ENCODE results near the gene CARMIL3.
"Not testable (repeated sequence)": the region's sequence is repeated elsewhere in the genome, so short reads cannot be mapped to it uniquely, and the experiment has no call there.

The CARMIL3 gene, protein sequence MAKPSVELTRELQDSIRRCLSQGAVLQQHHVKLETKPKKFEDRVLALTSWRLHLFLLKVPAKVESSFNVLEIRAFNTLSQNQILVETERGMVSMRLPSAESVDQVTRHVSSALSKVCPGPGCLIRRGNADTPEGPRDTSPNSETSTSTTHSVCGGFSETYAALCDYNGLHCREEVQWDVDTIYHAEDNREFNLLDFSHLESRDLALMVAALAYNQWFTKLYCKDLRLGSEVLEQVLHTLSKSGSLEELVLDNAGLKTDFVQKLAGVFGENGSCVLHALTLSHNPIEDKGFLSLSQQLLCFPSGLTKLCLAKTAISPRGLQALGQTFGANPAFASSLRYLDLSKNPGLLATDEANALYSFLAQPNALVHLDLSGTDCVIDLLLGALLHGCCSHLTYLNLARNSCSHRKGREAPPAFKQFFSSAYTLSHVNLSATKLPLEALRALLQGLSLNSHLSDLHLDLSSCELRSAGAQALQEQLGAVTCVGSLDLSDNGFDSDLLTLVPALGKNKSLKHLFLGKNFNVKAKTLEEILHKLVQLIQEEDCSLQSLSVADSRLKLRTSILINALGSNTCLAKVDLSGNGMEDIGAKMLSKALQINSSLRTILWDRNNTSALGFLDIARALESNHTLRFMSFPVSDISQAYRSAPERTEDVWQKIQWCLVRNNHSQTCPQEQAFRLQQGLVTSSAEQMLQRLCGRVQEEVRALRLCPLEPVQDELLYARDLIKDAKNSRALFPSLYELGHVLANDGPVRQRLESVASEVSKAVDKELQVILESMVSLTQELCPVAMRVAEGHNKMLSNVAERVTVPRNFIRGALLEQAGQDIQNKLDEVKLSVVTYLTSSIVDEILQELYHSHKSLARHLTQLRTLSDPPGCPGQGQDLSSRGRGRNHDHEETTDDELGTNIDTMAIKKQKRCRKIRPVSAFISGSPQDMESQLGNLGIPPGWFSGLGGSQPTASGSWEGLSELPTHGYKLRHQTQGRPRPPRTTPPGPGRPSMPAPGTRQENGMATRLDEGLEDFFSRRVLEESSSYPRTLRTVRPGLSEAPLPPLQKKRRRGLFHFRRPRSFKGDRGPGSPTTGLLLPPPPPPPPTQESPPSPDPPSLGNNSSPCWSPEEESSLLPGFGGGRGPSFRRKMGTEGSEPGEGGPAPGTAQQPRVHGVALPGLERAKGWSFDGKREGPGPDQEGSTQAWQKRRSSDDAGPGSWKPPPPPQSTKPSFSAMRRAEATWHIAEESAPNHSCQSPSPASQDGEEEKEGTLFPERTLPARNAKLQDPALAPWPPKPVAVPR (N-terminal part only)

DNA sequence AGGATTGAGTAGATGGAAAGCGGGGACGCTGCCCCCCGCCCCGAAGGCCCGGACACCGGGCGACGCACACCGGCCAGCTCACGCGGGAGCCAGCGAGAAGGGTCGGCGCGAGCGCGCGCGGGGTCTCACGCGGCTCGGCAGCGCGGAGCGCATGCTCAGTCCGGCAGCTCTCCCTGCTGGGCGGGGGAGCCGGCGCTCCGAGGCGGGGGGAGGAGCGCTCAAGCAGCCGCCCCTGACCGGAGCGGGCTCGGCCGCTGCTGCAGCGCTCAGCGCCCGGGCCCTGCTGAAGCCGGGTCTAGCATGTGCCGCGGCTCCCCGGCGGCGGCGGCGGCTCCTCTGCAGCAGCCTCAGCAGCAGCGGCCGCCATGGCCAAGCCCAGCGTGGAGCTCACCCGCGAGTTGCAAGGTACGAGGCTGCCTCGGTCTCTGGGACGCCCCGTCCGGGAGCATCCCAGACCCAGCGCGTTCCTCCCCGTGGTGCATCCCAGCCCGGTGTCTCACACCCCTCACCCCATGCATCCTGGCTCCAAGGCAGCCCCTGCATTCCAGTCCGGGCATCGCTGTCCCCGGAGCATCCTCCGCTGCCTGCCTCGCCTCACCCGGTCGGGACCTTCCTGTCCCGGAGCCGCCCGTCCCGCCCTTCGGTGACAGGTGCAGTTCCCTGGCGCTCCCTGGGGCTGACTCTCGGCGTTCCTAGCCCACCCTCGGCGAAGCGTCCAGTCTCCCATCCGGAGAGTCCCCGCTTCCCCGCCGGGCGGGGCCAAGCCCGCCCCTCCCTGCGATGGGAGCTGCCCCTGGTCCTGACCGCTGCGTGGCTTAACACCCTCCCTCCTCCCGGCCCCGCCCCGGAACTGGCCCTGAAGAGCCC lies at the start of gene CARMIL3:
Gene CARMIL3 (plus strand): TSS at position 221 of the 867 bp plus-strand sequence. CDS start 145 bp downstream, at position 366.
- H3K4me3 ChIP-seq (ENCODE audit: low read depth, low read length): peak within 1 kb of the TSS; percentile 54
- no peak for DNase-seq (ENCODE audit: low read depth)

DNA sequence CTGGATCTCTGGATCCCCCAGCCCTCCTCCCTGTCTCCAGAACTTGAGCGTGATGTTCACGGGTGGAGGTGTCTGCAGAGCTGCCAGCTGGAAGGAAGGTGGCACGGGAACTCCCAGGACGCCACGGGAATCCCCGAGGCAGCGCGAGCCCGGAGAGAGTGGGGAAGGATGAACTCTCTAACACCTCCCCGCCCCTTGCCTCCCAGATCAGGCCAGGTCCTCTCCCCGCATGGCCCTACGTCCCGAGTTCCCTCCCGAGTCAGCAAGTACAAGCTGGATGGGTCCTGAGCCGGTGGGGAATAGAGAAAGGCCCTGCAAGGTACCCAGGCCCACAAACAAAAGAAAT lies 45.4 kb upstream of the CARMIL3 start:
- DNase-seq (ENCODE audit: low read depth): not testable (repeated sequence)
- peak overlapping the region; percentile 40 for H3K4me3 ChIP-seq (ENCODE audit: low read depth, low read length)

DNA sequence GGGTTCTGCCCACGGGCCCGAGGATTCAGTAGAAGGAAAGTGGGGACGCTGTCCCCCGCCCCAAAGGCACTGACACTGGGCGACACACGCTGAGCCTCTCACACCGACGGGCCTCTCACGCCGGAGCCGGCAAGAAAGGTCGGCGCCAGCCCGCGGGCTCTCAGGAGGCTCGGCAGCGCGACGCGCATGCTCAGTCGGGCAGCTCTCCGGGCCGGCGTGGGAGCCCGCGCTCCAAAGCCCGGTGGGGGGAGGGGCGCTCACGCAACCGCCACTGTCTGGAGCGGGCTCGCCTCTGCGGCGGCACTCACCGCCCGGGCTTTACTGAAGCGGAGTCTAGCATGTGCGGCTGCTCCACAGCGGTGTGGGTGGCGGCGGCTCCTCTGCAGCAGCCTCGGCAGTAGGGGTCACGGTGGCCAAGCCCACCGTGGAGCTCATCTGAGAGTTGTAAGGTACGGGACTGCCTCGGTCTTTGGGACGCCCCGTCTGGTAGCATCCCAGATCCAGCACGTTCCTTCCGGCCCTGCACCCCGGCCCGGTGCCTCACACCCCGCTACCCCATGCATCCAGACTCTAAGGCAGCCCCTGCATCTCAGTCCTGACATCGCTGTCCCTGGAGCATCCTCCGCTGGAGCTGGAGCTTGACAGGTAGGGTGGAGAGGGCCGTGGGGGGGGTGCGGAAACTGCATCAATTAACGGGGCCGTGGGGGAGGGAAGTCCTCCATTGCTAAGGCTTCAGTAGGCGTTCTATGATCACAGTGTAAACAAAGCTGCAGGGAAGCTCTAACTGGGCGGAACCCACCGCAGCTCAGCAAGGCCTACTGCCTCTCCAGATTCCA lies 44.8 kb upstream of the CARMIL3 start:
- DNase-seq (ENCODE audit: low read depth): not testable (repeated sequence)
- H3K4me3 ChIP-seq (ENCODE audit: low read depth, low read length): peak overlapping the region; percentile 40

DNA sequence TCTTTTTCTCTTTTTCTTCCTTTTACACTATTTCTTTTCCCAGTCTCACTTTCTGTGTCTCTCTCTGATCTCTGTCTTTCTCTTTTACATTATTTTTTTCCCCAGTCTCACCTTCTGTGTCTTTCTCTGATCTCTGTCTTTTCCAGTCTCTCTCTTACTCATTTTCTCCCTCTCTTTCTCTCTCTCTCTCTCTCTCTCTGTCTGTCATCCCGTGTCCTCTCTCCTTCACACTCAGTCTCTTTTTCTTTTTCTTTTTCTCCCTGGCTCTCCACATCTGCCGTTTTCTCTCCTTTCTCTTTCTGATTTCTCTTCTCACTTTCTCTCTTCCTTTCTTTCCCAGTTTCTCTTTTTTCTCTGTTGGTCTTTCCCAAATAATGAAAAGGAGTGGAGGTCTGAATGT lies 40.8 kb upstream of the CARMIL3 start:
- no peak for DNase-seq (ENCODE audit: low read depth)
- H3K4me3 ChIP-seq (ENCODE audit: low read depth, low read length): no peak overlapping the region

DNA sequence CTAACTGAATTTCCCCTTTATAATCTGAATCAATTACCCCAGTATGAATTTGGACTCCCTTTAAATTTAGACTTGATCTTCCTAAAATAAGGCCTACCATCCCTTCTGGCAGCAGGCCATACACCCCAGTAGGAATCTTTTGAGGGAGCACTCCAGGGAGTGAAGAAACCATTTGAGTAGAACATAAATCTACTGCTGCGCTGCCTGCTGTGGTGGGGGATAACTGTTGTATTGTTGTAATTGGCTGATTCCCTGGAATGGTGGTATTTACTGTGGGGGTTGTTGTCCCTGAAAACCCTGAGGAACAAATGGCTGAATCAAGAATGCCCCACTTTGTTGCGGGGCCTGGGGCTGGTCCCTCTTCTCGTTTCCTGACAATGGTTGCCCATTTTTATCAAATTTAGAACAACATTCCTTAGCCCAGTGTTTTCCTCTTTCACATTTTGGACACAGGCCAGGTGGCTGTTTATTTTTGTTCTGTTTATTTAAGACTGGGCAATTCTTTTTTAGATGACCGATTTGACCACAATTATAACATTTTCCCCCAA lies 39.0 kb upstream of the CARMIL3 start:
- not testable (repeated sequence) for H3K4me3 ChIP-seq (ENCODE audit: low read depth, low read length); DNase-seq (ENCODE audit: low read depth)

DNA sequence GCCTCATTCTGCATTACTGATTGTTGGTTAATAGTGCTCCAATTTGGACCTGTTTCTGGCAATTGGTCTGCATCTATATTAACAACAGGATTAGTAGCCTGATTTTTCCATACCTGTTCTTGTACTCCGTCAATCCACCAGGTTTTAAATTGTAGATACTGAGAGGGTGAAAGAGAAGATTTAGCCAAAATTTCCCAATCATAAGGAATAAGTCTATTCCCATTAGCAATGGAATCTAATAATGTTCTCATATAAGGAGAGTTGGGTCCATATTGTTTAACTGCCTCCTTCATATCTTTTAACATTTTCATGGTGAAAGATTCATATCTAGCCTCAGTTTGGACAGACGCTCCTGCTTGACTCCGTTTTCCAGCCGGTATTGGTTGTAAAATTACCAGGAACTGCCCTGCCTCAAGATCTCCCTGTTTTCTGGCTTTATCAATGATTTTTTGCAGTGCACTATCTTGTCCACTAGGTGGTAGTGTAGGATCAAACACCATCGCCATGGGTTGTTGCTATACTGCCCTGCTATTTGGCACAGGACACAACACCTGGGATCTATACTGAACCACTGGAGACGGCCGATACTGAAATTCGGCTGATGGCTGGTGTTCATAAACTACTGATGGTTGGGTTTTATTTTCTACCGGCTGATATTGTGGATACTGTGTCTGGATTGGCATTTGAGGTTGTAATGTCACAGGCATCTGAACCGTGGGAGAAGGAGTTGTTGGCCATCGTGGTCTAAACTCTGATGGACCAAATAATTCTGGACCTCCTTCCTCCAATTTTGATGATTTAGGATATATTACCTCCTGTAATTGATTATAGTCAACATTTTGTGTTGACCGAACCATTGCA lies 37.9 kb upstream of the CARMIL3 start:
- no peak for DNase-seq (ENCODE audit: low read depth)

DNA sequence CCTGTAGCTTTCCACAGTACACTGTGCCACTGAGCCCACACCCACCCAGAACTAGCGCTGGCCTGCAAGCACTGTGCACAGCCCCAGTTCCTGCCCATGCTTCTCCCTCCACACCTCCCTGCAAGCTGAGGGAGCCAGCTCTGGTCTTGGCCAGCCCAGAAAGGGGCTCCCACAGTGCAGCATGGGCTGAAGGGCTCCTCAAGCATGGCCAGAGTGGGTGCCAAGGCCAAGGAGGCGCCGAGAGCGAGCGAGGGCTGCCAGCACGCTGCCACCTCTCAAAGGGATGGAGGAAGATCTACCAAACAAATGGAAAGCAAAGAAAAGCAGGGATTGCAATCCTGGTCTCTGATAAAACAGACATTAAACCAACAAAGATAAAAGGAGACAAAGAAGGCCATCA lies 36.1 kb upstream of the CARMIL3 start:
- H3K4me3 ChIP-seq (ENCODE audit: low read depth, low read length); DNase-seq (ENCODE audit: low read depth): not testable (repeated sequence)

More for the DNA sequence above, 37.9 kb upstream of the CARMIL3 start:
- H3K4me3 ChIP-seq (ENCODE audit: low read depth, low read length): no peak overlapping the region

DNA sequence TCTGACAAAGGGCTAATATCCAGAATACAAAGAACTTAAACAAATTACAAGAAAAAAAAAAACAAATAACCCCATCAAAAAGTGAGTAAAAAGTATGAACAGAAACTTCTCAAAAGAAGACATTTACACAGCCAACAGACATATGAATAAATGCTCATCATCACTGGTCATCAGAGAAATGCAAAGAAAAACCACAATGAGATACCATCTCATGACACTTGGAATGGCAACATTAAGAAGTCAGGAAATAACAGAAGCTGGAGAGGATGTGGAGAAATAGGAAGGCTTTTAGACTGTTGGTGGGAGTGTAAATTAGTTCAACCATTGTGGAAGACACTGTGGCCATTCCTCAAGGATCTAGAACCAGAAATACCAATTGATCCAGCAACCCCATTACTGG lies 32.8 kb upstream of the CARMIL3 start:
- not testable (repeated sequence) for DNase-seq (ENCODE audit: low read depth); H3K4me3 ChIP-seq (ENCODE audit: low read depth, low read length)

DNA sequence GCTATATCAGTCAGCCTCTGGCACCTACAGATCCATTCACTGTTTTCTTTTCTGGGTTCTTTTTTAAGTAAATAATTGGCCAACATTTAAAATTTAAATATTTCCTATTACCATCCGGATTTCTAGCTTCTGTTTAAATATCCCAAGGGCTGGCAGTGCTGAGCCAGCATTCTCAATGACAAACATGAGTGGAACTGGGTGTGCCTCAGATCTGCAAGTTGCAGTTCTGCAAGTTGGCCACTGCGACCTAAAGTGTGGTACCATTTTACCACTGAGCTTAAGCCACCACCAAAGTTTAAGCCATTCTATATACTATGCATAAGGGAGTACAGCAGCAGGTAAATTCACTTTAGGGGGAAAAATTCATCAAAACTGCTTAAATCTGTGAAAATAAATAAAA lies 31.9 kb upstream of the CARMIL3 start:
- DNase-seq (ENCODE audit: low read depth); H3K4me3 ChIP-seq (ENCODE audit: low read depth, low read length): not testable (repeated sequence)

DNA sequence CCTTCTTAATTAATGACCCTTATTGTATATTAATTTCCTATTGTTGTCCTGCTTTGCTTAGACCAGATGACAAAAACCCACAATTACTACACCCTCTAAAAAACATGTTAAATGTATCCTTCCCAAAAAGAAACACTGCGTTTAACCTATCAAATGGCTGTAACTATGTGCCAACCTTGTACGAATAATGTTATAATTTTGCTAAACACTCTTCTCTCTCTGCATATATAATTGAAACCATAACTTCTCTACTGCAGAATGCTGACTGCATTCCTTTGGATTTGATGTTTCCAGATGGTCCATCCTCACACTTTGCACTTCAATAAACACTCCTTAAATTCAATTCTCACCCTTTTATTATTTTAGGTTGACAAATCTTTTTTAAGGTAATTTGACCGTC lies 31.3 kb upstream of the CARMIL3 start:
- not testable (repeated sequence) for DNase-seq (ENCODE audit: low read depth); H3K4me3 ChIP-seq (ENCODE audit: low read depth, low read length)

DNA sequence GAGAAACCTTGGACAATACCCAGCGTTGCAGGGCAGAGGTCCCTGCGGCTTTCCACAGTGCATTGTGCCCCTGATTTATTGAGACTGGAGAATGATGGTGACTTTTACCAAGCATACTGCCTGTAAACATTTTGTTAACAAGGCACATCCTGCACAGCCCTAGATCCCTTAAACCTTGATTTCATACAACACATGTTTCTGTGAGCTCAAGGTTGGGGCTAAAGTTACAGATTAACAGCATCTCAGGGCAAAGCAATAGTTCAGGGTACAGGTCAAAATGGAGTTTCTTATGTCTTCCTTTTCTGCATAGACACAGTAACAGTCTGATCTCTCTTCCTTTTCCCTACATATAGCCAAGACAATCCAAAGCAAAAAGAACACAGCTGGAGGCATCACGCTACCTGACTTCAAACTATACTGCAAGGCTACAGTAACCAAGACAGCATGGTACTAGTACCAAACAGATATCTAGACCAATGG lies 26.8 kb upstream of the CARMIL3 start:
- H3K4me3 ChIP-seq (ENCODE audit: low read depth, low read length); DNase-seq (ENCODE audit: low read depth): not testable (repeated sequence)

DNA sequence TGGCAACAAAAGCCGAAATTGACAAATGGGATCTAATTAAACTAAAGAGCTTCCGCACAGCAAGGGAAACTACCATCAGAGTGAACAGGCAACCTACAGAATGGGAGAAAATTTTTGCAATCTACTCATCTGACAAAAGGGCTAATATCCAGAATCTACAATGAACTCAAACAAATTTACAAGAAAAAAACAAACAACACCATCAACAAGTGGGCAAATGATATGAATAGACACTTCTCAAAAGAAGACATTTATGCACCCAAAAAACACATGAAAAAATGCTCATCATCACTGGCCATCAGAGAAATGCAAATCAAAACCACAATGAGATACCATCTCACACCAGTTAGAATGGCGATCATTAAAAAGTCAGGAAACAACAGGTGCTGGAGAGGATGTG lies 22.1 kb upstream of the CARMIL3 start:
- not testable (repeated sequence) for DNase-seq (ENCODE audit: low read depth); H3K4me3 ChIP-seq (ENCODE audit: low read depth, low read length)

DNA sequence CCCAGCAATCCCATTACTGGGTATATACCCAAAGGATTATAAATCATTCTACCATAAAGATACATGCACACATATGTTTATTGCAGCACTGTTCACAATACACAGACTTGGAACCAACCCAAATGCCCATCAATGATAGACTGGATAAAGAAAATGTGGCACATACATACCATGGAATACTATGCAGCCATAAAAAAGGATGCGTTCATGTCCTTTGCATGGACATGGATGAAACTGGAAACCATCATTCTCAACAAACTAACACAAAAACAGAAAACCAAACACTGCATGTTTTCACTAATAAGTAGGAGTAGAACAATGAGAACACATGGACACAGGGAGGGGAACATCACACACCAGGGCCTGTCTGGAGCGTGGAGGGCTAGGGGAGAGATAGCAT lies 20.5 kb upstream of the CARMIL3 start:
- not testable (repeated sequence) for H3K4me3 ChIP-seq (ENCODE audit: low read depth, low read length); DNase-seq (ENCODE audit: low read depth)

DNA sequence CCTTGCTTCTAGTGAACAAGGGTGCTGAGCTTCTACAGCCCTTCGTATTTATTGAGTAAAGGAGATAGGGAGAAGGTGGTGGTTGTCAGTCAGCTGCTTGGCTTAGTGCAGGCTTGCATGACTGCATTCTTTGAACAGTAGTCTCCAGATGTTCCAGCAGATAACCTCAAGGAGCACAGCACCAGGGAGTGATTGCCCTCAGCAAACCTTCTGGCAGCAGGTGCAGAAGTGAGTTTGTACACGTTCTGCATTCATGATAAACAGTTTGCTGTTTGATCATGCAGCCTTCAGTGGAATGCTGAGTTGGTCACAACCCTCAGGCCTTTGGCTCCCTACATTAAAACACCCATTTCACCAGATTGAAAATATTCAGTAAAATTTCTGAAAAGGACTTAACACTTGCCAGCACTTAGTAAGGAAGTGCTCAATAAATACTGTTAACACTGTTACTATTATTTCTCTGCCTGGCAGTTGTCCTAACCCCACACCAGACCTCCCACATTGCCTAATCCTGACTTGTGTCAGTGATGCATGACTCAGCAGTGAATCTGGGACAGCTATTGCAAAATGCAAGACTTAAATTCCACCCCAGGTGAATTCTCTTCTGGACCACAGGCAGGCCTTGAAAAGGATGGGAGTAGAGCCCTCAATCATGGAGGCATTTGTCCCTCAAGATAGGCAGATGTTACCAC lies 18.9 kb upstream of the CARMIL3 start:
- peak; percentile 89 for DNase-seq (ENCODE audit: low read depth)
- H3K4me3 ChIP-seq (ENCODE audit: low read depth, low read length): no peak overlapping the region

DNA sequence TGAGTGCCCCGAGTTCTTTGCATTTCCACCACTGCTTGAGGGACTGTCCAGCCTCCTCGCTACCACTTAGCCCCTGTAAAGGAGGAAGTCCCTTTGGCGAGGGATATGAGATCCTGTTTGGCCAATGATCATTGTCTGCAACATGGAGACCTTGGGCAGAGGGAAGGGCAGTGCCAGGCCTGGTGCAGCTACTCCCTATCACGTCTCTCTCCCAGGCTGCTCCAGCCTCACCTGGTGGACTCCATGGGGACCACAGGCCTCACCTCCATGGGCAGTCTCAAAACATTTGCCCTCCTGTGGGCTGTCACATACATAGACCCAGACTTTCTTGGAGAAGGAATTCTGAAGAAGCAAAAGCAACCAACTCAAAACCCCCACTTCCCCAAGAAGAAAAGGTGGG lies 16.0 kb upstream of the CARMIL3 start:
- DNase-seq (ENCODE audit: low read depth): not testable (repeated sequence)
- peak overlapping the region; percentile 51 for H3K4me3 ChIP-seq (ENCODE audit: low read depth, low read length)

Data from skeletal muscle cell (primary cell).